Testis (tissue), 3 donors: ENCODE data around the gene TECRL. TPM values are rescaled to one million over a fixed set of nuclear protein-coding genes. Genes with fewer than 3 reads are reported as not detected.

Experiments used
- DNase-seq: peaks from one replicate; pipeline ENCODE4 v3.0.0-alpha.2; 2019
- H3K27ac ChIP-seq, 2 donors: fragments of 200-600 bp; sonication (generic); one replicate each; pipeline ENCODE4 v1.5.1; 2019
- H3K27me3 ChIP-seq: fragments of 200-600 bp; sonication (generic); one replicate; pipeline ENCODE4 v1.5.1; 2019
- H3K36me3 ChIP-seq: fragments of 200-600 bp; sonication (generic); one replicate; pipeline ENCODE4 v1.5.1; 2017; ENCODE audit warnings: low read depth; ENCODE audit errors: missing control alignments
- H3K4me1 ChIP-seq: fragments of 200-600 bp; sonication (generic); one replicate; pipeline ENCODE4 v1.5.1; 2019
- H3K4me3 ChIP-seq, 2 donors: fragments of 200-600 bp; sonication (generic); one replicate each; pipeline ENCODE4 v1.5.1; 2017 to 2019
- H3K9me3 ChIP-seq: fragments of 200-600 bp; sonication (generic); one replicate; pipeline ENCODE4 v1.5.1; 2017
- CTCF ChIP-seq, 3 experiments: fragments of 450-650 bp in 2 of 3; fragments of 200-600 bp in 1 of 3; sonication (generic) in 1 of 3; IDR thresholded peaks; one replicate each; pipeline ENCODE4 v1.5.1; 2016 to 2019; ENCODE audit warnings: antibody characterized with exemption in 3 of 3, mild to moderate bottlenecking in 2 of 3, moderate library complexity in 1 of 3
- POLR2A ChIP-seq: fragments of 450-650 bp; IDR thresholded peaks from one replicate; pipeline ENCODE4 v1.6.1; 2017; ENCODE audit warnings: antibody characterized with exemption, mild to moderate bottlenecking, moderate library complexity
- WGBS, 2 donors: methylation state at CpG; one replicate each; pipeline ENCODE4 v1.1.5; 2018; 5-methylcytosine and 5-hydroxymethylcytosine counted together
- intact Hi-C: fragments of 100-400 bp; cut with DNase I; formaldehyde crosslinking; loops from one replicate; pipeline ENCODE4 v1.15.1; 2023; ENCODE audit warnings: low total_unique reads
- polyA plus RNA-seq: library from polyadenylated mRNA; stranded (reverse); fragments of 350-450 nt; fragmentation: Illumina TruSeq; extraction: RNeasy Lipid Tissue Mini Kit (QIAGEN cat#74804); gene quantifications from one replicate; pipeline ENCODE4 v1.2.3, GENCODE V29; 2014; ENCODE audit warnings: low read depth, low replicate concordance; ENCODE audit not compliant: insufficient read depth
- total RNA-seq, 2 donors: library from RNA; depleted of rRNA; stranded (reverse); fragments of >200 nt; gene quantifications; one replicate each; pipeline ENCODE4 v1.2.3, GENCODE V29; 2016

The TECRL gene
- total and polyA plus RNA-seq, 3 donors from 2014 or later = 0.37 to 0.62 TPM; not detected in 1

- Histone ChIP-seq H3K4me1 (no peaks in the 10 kb centered on the region), H3K27ac (no peak overlapping the region), H3K4me3 (no peak overlapping the region), H3K9me3 (no peaks in the 10 kb centered on the region), H3K27me3 (no peaks in the 10 kb centered on the region), H3K36me3 (no peaks in the 10 kb centered on the region)
- DNase-seq = no peak
- 83 to 95% methylated on average over 1 to 5 of the region's 5 CpGs for WGBS, 2 donors
- intact Hi-C loops = no loop called here
- TF ChIP-seq CTCF (IDR thresholded peaks at IDR 0.05) (no peak), POLR2A (no peak)
Observed at GRCh38 chr4:64340218-64341110, 68.8 kb downstream of the TECRL start.

GRCh38 chr4:64334964-64335363 is 74.3 kb downstream of the TECRL start:
- DNase-seq = no peak
- no peak for TF ChIP-seq POLR2A
- TF ChIP-seq CTCF (IDR thresholded peaks at IDR 0.05) = no peak
- no peak overlapping the region for H3K27ac ChIP-seq
- no peaks in the 10 kb centered on the region for H3K4me1 ChIP-seq
- H3K27me3 ChIP-seq = no peaks in the 10 kb centered on the region
- no peaks in the 10 kb centered on the region for H3K9me3 ChIP-seq
- WGBS, 2 donors = 85 to 88% methylated on average over 2 of the region's 2 CpGs
- H3K36me3 ChIP-seq = no peaks in the 10 kb centered on the region
- no peak overlapping the region for H3K4me3 ChIP-seq
- intact Hi-C loops = no loop called here

GRCh38 chr4:64330143-64330542 is 79.1 kb downstream of the TECRL start:
- Histone ChIP-seq H3K27ac (no peak overlapping the region), H3K27me3 (no peaks in the 10 kb centered on the region), H3K4me1 (no peaks in the 10 kb centered on the region), H3K9me3 (no peaks in the 10 kb centered on the region), H3K36me3 (no peaks in the 10 kb centered on the region), H3K4me3 (no peak overlapping the region)
- intact Hi-C loops = no loop called here
- TF ChIP-seq CTCF (IDR thresholded peaks at IDR 0.05) (no peak), POLR2A (no peak)
- WGBS, 2 donors = 64 to 66% methylated on average over 3 of the region's 3 CpGs
- no peak for DNase-seq

GRCh38 chr4:64327237-64327636 is 82.0 kb downstream of the TECRL start:
- no peaks in the 10 kb centered on the region for H3K27me3 ChIP-seq
- no peaks in the 10 kb centered on the region for H3K9me3 ChIP-seq
- no peak overlapping the region for H3K4me3 ChIP-seq
- intact Hi-C loops = no loop called here
- H3K4me1 ChIP-seq = no peaks in the 10 kb centered on the region
- DNase-seq = no peak
- no peak overlapping the region for H3K27ac ChIP-seq
- no peaks in the 10 kb centered on the region for H3K36me3 ChIP-seq
- TF ChIP-seq POLR2A (no peak), CTCF (IDR thresholded peaks at IDR 0.05) (no peak)
- 91 to 94% methylated on average over 1 of the region's 1 CpG for WGBS, 2 donors

GRCh38 chr4:64326507-64326906 is 82.7 kb downstream of the TECRL start:
- Histone ChIP-seq H3K27me3 (no peaks in the 10 kb centered on the region), H3K36me3 (no peaks in the 10 kb centered on the region), H3K27ac (no peak overlapping the region), H3K9me3 (no peaks in the 10 kb centered on the region), H3K4me1 (no peaks in the 10 kb centered on the region), H3K4me3 (no peak overlapping the region)
- WGBS, 2 donors = 92 to 93% methylated on average over 1 of the region's 1 CpG
- TF ChIP-seq POLR2A = no peak
- no peak for TF ChIP-seq CTCF (IDR thresholded peaks at IDR 0.05)
- intact Hi-C loops = no loop called here
- no peak for DNase-seq
